ENCODE measurements around the gene BOLA3.

BOLA3 gene

DNA sequence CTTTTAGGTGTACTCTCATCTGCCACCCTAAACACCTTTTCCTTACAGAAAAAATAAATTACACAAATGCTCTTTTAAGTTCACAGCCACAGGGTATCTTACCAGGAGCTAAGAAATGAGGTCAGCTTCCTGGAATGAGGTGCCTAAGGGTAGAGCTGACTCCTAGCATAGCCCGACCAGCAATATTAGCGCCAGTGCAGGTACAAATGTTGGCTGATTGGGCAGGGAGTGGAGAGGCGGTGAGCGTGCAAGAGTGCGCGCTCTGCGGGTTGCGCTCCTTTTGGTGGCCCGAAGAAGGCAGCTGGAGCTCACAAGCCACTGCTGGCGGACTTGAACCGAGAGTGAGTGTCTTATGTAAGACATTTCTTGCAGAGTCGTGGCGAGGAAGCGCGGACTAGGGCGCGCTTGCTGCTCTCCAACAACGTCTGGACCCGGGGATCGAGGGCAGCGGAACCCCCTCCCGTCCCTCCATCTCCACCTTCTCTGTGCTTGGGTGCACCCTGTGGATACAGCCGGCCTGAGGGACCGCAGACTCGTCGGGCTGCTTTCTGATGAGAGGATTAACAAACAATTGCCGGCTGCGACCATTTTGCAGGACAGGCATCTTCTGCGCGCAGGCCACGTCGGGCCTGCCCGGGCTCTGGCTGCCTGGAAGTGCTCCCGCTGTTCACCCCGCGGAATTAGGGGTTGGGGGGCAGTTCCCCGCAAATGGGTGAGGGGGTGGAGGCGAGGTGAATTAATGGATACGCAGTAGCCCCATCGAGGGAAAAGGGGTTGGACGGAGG, 17.3 kb downstream of the BOLA3 start:
- TF ChIP-seq GATA3 (IDR thresholded peaks at IDR 0.05; ENCODE audit: low read depth, low read length): no peak
- no peak for TF ChIP-seq GATA2 (IDR thresholded peaks at IDR 0.05; ENCODE audit: low read depth, low read length)

- TF ChIP-seq GATA3 (IDR thresholded peaks at IDR 0.05; ENCODE audit: low read depth, low read length) (no peak), GATA2 (IDR thresholded peaks at IDR 0.05; ENCODE audit: low read depth, low read length) (no peak)
Observed at GRCh38 chr2:74128206-74128605, 19.5 kb downstream of the BOLA3 start.

DNA sequence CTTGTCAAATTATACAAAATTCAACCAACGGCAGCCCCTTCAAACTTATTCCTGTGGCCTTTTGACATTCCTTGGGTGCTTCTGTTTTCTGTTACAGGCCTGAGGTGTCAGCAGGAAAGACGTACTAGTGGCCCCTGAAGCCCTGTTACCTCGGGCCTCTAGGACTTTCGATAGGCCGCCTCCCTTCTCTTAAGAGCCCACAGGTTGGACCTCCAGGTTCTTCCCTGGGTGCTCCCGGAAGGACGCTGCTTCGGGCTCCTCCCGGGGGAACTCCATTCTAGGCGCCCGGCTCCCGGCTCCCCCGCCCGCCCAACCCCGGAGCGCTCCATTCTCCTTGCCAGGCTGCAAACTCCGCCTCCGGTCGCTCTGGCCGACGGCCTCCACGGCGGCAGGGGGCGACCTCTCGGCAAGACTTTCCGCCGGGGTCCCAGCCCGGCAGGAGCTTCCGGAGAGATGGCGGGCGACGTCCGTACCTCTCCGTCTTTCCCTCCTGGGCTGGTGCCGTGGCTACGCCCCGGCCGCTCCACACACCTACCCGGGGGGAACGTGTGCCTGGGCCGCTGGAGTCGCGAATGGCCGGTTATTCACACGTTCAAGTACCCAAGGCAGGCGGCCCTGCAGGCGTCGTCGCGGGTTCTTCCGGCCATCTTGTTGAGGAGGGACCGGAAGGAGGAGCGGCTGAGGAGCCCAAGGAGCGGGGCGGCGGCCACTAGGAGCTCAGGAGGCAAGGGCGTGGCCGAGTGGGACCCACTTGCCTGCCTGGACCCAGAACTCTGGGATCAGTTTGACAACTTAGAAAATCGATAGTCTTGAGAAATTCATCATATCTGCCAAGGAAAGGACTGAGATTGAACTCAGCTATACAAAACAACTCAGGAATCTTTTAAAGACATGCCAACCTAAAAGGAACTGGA, 27.5 kb downstream of the BOLA3 start:
- TF ChIP-seq GATA3 (IDR thresholded peaks at IDR 0.05; ENCODE audit: low read depth, low read length) (no peak), GATA2 (IDR thresholded peaks at IDR 0.05; ENCODE audit: low read depth, low read length) (no peak)

- no peak for TF ChIP-seq GATA2 (IDR thresholded peaks at IDR 0.05; ENCODE audit: low read depth, low read length)
- no peak for TF ChIP-seq GATA3 (IDR thresholded peaks at IDR 0.05; ENCODE audit: low read depth, low read length)
Observed at GRCh38 chr2:74119339-74119738, 28.4 kb downstream of the BOLA3 start.

GRCh38 chr2:74111380-74111779, 36.3 kb downstream of the BOLA3 start:
- TF ChIP-seq GATA2 (IDR thresholded peaks at IDR 0.05; ENCODE audit: low read depth, low read length) (no peak), GATA3 (IDR thresholded peaks at IDR 0.05; ENCODE audit: low read depth, low read length) (no peak)

DNA sequence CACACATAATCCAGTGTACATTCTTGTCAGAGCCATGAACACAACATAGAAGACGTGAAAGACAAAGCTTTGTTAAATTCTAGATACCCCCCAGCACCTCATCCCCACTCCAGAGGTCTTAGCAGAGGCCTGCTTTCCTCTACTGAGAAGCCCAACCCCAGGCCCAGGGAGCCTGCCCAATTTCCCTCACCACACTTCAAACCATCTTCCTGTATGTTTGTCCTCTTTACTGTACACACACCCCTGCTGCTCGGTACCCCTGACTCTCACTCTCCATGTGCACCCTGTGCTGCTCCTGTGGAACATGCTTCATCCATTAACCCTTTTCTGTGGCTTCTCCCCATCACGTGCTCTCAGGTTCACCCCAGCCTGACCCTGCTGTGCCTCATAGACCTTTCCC, 37.2 kb downstream of the BOLA3 start:
- no peak for TF ChIP-seq GATA2 (IDR thresholded peaks at IDR 0.05; ENCODE audit: low read depth, low read length)
- no peak for TF ChIP-seq GATA3 (IDR thresholded peaks at IDR 0.05; ENCODE audit: low read depth, low read length)

GRCh38 chr2:74109551-74109950, 38.2 kb downstream of the BOLA3 start:
- no peak for TF ChIP-seq GATA2 (IDR thresholded peaks at IDR 0.05; ENCODE audit: low read depth, low read length)
- TF ChIP-seq GATA3 (IDR thresholded peaks at IDR 0.05; ENCODE audit: low read depth, low read length): no peak

- TF ChIP-seq GATA3 (IDR thresholded peaks at IDR 0.05; ENCODE audit: low read depth, low read length) (no peak), GATA2 (IDR thresholded peaks at IDR 0.05; ENCODE audit: low read depth, low read length) (no peak)
Observed at GRCh38 chr2:74107071-74107470, 40.6 kb downstream of the BOLA3 start.

DNA sequence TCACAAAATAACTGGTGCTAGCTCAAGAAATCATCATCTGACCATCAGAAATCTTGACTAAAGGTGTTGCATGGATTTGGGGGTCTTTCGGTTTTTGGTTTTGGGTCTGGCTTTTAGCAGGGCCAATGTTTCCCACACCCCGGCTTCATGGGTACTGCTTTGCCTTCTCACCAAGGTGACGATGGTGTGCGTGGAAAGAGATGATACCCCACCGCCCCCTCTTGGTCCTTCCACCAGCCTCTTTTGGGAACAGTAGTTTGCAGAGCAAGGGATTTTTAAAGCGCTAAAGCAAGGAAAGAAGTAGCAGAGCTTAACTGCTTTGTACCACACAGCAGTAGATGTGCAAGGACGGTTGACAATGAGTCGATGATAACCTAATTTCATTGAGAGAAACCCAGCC, 42.3 kb downstream of the BOLA3 start:
- TF ChIP-seq GATA2 (IDR thresholded peaks at IDR 0.05; ENCODE audit: low read depth, low read length): no peak
- TF ChIP-seq GATA3 (IDR thresholded peaks at IDR 0.05; ENCODE audit: low read depth, low read length): no peak

DNA sequence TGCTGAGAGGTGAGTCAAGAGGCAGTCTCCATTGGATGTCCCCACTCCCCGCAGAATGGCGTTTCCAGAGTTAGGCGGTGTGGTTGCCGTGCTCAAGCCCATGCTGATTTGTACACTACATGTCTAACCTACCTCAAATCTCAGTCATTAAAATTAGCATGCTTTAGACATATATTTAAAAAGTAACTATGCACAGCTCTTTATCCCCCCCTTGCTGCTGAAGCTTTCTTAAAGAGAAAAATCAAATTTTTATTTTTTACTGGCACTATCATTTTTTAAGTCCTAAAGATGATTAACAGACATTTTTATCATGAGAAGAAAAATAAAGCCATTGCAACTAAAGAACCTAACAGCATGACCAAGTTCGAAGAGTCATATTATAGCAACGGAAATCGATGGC, 42.9 kb downstream of the BOLA3 start:
- TF ChIP-seq GATA2 (IDR thresholded peaks at IDR 0.05; ENCODE audit: low read depth, low read length) (no peak), GATA3 (IDR thresholded peaks at IDR 0.05; ENCODE audit: low read depth, low read length) (no peak)

DNA sequence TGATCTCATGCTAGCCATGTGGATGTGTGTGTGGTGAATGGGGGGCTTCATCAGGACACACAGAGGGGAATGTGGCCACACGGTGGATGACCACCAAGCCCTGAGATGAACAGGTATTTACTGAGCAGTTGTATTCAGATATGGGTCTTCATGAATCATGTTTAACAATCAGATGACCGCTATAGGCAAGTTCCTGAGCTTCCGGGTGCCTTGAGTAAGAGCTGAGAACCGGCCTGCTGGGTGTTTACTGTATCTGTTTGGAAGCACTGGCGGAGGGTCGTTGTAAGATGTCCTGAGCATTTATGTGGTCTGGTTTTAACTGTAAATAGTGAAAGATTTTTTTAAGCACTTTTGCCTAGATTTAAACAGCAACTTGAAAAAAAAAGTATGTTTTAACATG, 43.9 kb downstream of the BOLA3 start:
- TF ChIP-seq GATA3 (IDR thresholded peaks at IDR 0.05; ENCODE audit: low read depth, low read length): no peak

GRCh38 chr2:74102516-74102915, 45.2 kb downstream of the BOLA3 start:
- TF ChIP-seq GATA2 (IDR thresholded peaks at IDR 0.05; ENCODE audit: low read depth, low read length) (no peak), GATA3 (IDR thresholded peaks at IDR 0.05; ENCODE audit: low read depth, low read length) (no peak)

GRCh38 chr2:74101574-74102300, 46.0 kb downstream of the BOLA3 start:
- TF ChIP-seq GATA2 (IDR thresholded peaks at IDR 0.05; ENCODE audit: low read depth, low read length) (no peak), GATA3 (IDR thresholded peaks at IDR 0.05; ENCODE audit: low read depth, low read length) (no peak)
